Mucosa of stomach (tissue), 1 donor: ENCODE results near the gene CTDNEP1.

Experiments
- H3K27me3 ChIP-seq: one replicate; pipeline ENCODE4 v1.7.0; 2013; ENCODE audit warnings: mild to moderate bottlenecking, low read length; ENCODE audit not compliant: control insufficient read depth, insufficient read depth
- H3K36me3 ChIP-seq: one replicate; pipeline ENCODE4 v1.7.0; 2013; ENCODE audit warnings: low read length; ENCODE audit not compliant: control insufficient read depth, insufficient read depth
- H3K4me1 ChIP-seq: one replicate; pipeline ENCODE4 v1.7.0; 2013; ENCODE audit warnings: mild to moderate bottlenecking, low read length; ENCODE audit not compliant: control insufficient read depth, insufficient read depth
- H3K4me3 ChIP-seq: one replicate; pipeline ENCODE4 v1.7.0; 2013; ENCODE audit warnings: low read length
- H3K9ac ChIP-seq: one replicate; pipeline ENCODE4 v1.7.0; 2013; ENCODE audit warnings: mild to moderate bottlenecking, low read length, moderate library complexity
- H3K9me3 ChIP-seq: one replicate; pipeline ENCODE4 v1.7.0; 2013; ENCODE audit warnings: mild to moderate bottlenecking, low read length, moderate library complexity; ENCODE audit not compliant: control insufficient read depth
- donor health status: Pancreatic carcinoma.

Gene CTDNEP1

DNA sequence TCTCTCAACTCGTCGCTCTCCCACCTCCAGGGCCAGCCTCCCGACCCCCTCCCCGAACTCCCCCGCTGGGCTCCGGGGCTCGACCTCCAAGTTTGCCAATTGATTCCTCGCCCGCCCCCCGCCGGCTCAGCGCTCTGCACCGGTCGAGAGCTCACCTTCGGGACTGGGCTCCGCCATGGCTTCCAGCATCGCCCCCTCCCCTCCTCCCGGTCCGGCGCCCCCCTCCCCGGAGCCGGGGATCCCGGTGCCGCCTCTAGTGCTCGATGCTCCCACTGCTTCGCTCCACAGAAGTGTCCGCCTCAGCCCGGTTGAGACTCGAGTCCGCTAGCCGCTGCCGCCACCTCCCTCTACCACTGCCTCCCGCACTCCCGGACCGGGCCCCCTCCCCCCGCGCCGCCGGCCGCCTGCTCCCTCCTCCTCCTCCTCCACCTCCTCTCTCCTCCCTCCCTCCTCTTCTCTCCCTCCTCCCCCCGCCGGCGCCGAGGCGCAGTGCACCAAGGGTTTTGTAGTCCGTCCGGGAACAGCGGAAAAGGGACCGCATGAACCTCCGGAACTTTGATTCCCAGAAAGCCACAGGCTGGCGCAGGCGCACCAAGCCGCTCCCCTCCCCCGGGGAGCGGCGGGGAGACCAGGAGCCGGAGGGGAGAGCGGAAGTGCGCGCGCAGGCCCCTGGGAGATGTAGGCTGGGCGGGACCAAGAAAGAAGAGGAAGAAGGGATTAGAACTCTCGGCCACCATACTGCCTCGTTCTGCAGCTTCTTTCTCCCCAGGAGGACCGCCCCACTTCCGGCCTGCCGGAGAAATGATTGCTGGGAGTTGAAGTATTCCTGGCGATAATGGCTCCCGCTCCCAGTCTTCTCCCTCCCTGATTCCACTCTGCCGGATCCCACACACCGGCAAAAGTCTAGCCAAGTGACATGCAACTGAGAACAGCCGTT lies 12.2 kb downstream of the CTDNEP1 start, which contains the start of gene PHF23:
Gene PHF23, minus strand, starts transcription at position 367 of the 937 bp plus-strand sequence. Its CDS starts 178 bp downstream, at position 189.
- H3K4me3 ChIP-seq, result peak within 1 kb of the TSS; percentile 69
- peaks cover 10% of the 10 kb centered on the region for H3K36me3 ChIP-seq
- peak within 1 kb of the TSS; percentile 93 for H3K9ac ChIP-seq
- H3K4me1 ChIP-seq, result peaks cover 42% of the 10 kb centered on the region
- no peaks in the 10 kb centered on the region for H3K27me3 ChIP-seq
- no peaks in the 10 kb centered on the region for H3K9me3 ChIP-seq

DNA sequence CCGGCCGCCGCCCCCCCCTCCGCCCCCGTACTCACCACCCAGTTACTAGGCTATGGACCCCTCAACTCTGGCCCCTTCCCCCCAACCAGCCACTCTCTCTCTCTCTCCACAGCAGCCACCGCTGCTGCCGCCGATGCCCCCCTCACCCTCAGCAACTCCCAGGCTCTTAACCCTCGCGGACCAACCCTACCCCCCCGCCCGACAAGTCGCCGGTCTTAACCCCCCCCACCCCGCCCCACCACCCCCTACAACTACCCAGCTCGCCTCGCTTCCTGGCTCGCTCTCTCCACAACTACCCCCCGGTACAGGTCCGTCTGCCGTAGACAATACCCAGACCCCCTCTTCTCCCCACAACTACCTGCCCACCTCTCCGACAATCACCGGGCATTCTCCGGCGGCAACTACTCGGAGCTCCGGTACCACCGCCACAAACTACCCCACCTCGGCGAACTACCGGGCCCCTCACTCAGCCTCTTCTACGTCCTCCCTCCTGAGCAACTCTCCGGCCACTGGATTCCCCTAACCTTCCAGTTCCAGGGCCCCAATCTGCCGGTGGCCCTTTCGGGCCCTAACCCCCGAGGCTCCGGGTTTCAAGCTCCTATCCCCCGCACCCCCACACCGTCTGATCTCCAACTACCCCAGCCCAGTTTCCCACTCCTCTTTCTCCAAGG lies 13.0 kb downstream of the CTDNEP1 start:
- Histone ChIP-seq H3K27me3 (no peaks in the 10 kb centered on the region), H3K4me1 (peaks cover 42% of the 10 kb centered on the region), H3K36me3 (peaks cover 5% of the 10 kb centered on the region), H3K9me3 (no peaks in the 10 kb centered on the region), H3K4me3 (peak overlapping the region; percentile 69), H3K9ac (peak overlapping the region; percentile 93)

DNA sequence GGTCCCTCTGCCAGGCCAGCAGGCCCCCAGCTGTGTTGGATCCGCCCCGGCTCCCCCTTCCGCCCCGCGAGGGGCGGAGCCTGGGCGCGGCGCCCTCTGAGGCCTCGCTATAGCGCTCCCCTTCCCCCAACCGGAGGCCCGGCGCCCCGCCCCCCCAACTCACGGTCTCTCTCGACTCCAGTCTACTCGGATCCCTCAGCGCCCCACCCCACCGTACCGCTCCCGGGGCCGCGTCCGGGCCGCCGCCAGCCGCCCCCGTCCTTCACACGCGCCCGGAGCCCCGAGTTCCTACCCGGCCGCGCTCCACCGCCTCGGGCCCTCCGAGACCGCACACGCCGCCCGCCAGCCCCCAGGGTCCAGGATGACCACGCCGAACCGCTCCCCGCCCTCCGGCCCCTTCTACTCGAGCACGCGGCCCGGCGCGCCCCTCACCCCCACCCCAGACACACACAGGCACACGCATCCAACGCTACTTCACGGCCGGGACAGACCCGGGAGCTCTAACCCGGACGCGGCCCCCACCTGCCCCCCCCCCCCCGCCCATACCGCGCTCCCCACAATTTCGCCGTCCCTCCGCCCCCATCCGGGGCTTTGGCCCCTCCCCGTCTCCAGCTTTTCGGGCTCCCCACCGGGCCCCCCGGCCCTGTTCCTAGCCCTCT lies 13.6 kb downstream of the CTDNEP1 start:
- peak overlapping the region; percentile 93 for H3K9ac ChIP-seq
- peaks cover 47% of the 10 kb centered on the region for H3K4me1 ChIP-seq
- peak overlapping the region; percentile 1 for H3K4me3 ChIP-seq
- no peaks in the 10 kb centered on the region for H3K9me3 ChIP-seq
- peaks cover 5% of the 10 kb centered on the region for H3K36me3 ChIP-seq
- H3K27me3 ChIP-seq, result no peaks in the 10 kb centered on the region

DNA sequence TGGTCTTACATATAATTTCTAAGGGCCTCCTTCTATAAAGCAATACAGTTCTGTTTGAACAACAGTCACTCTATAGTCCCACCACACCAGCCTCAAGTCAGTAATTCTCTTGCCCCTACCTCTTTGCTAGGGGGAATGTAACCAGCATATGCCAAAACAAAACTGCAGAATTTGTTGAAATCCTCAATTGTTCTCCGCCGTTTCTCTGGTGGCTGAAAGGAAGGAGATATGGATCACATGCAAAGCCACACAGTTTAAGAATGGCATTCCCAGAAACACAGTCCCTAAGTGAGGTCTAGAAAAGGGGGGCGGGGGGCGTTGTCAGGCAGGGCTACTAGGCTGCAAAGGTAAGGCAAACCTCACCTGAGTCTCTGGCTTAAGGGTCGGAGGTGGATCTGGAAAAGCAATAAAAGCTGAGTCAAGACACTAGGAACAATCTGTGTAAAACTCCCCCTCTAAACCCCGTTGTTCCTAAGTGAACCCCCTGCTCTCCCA lies 14.2 kb downstream of the CTDNEP1 start:
- Histone ChIP-seq H3K27me3 (no peaks in the 10 kb centered on the region), H3K4me1 (peaks cover 47% of the 10 kb centered on the region), H3K36me3 (peaks cover 5% of the 10 kb centered on the region), H3K9me3 (no peaks in the 10 kb centered on the region), H3K9ac (peak overlapping the region; percentile 6), H3K4me3 (peak overlapping the region; percentile 1)

DNA sequence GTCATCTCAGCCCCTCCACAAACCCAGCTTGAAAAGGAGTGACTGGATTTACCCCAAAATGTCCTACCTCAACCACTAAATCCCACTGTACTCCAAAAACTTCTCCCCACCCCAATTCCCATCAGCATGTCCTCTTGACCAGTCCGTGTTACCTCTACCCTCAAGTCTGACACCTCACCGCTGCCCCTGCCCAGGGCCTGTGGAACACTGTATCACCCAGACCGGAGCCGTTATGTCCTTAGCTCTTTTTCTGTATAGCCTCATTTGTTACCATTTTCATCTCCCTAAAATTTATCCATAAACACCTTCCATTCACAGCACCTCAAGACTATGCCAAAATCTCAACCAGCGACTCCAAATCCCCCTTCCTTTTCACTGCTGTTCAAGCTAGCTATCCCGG lies 14.7 kb downstream of the CTDNEP1 start:
- peaks cover 5% of the 10 kb centered on the region for H3K36me3 ChIP-seq
- H3K4me3 ChIP-seq, result peak overlapping the region; percentile 1
- H3K9ac ChIP-seq, result no peak overlapping the region
- peaks cover 47% of the 10 kb centered on the region for H3K4me1 ChIP-seq
- H3K9me3 ChIP-seq, result no peaks in the 10 kb centered on the region
- no peaks in the 10 kb centered on the region for H3K27me3 ChIP-seq

DNA sequence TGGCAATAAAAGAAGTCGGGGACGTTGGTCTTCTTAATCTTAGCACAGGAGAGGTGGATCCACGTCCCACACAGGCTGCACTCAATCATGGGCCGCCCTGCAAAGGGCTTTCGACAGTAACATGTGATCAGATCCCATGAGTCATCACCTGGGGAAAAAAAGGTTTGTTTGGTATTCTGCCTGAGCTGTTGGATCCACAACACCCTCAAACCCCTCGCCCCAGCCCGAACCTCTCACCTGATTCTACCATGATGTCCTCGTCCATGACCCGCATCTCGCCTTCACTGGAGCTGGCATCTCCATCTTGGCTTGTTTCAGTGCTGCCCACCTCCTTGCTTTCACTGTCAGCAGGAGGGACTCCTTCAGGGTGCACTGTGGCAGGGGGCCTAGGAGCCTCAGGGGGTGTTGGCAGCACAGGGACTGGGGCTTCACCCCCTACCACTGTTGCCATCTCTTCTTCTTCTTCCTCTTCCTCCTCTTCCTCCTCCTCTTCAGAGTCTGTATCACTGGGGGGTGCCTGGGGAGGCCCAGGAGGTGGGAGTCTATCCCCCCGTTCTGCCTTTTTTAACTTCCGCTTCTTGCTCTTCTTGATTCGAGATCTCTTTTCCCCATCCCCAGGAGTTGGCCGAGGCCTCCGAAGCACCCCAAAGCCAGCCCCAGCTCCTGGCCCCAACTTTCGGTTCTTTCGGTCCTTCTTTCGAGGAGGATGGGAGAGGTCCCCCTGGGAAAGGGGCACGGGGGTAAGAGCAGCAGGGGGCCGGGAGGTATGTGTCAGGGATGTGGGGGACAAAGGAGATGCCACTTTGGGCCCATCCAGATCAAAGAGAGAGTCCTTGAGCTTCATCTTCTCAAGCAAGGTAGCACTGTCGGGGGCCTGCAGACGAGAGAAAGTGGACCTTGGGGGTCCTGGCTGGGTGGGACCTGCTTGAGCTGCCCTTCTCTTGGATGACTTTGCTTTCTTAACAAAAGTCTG lies 15.6 kb downstream of the CTDNEP1 start:
- Histone ChIP-seq H3K4me3 (no peak overlapping the region), H3K9me3 (no peaks in the 10 kb centered on the region), H3K27me3 (no peaks in the 10 kb centered on the region), H3K4me1 (peaks cover 41% of the 10 kb centered on the region), H3K36me3 (peaks cover 5% of the 10 kb centered on the region), H3K9ac (peak overlapping the region; percentile 8)

DNA sequence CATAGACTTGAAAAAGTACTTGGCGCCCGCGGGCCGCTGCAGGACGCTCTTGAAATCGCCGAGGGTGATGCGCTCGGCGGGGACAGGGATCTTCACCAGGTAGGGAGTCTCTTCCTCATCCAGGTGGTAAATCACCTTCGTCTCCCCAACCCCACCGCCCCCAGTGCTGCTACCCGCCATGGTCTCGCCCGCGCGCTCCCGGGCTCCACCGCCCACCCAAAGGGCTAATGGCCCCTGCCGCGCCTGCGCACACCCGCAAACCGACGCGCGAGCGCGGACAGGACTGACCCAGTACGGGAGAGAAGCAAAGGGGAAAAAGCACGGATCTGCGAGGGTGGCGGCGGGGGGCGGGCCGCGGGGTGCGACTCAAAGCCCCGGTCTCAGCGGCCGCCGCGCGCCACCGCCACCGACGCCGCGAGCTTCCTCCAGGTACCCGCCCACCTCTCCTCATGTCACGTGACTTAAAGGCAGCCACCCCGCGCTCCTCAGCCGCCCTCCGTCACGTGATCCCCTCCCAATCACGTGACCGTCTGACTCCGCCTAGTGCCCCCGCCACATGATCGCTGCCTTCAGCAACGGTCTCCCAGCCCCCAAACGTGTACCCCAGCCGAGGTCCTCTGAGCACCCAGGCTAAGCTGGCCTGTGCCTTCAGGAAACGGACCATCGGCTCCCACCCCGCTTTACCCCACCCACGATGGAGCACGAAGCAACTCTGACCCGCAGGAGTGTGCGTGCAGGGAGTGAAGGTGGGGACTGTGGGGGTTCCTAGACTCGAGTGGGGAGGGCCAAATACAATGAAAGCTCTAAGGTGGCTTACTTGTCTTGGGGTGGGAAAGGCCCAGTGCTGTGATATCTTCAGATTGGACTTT lies 17.2 kb downstream of the CTDNEP1 start, which contains the start of gene DVL2:
Gene DVL2, minus strand, starts transcription at position 435 of the 869 bp plus-strand sequence. Its CDS starts 255 bp downstream, at position 180.
- Histone ChIP-seq H3K36me3 (peaks cover 5% of the 10 kb centered on the region), H3K4me1 (peaks cover 28% of the 10 kb centered on the region), H3K9ac (peak within 1 kb of the TSS; percentile 80), H3K4me3 (peak within 1 kb of the TSS; percentile 92), H3K27me3 (no peaks in the 10 kb centered on the region), H3K9me3 (no peaks in the 10 kb centered on the region)

DNA sequence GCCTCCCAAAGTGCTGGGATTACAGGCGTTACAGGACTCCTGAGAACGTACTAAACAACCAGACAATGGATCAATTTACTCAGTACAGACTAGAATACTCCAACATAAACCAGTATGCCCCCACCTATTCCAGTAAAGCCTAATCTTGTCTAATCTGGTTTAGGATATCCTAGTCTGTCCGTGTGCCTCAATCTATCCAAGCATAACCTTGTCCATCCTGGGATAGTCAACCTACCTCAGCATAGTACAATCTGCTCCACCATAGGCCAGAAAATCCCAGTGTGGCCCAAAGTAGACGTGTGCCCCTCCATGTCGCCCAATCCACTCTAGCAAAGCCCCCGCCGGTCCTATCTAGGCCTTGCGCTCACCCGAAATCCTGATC lies 17.8 kb downstream of the CTDNEP1 start:
- Histone ChIP-seq H3K4me3 (peak overlapping the region; percentile 92), H3K4me1 (peaks cover 28% of the 10 kb centered on the region), H3K9me3 (no peaks in the 10 kb centered on the region), H3K36me3 (peaks cover 9% of the 10 kb centered on the region), H3K9ac (peak overlapping the region; percentile 80), H3K27me3 (no peaks in the 10 kb centered on the region)

DNA sequence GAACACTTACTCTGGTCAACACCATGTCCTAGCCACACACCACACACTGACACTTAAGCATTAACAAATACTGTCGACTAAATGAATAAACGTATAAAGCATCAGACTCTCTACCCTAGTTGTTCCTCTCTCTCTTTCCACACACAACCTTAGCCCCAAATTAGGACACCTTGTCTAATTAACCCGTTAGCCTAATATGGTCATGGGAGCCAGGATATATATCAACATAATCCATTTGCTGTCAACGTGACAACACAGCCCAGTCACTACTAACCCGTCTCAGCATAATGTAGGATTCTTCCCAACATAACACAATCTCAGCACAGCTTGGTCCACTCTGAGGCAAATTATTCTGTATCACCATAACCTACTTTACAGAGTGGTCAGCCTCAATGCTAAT lies 19.4 kb downstream of the CTDNEP1 start:
- peaks cover 23% of the 10 kb centered on the region for H3K4me1 ChIP-seq
- H3K36me3 ChIP-seq, result peaks cover 15% of the 10 kb centered on the region
- no peaks in the 10 kb centered on the region for H3K9me3 ChIP-seq
- no peak overlapping the region for H3K4me3 ChIP-seq
- no peaks in the 10 kb centered on the region for H3K27me3 ChIP-seq
- no peak overlapping the region for H3K9ac ChIP-seq

DNA sequence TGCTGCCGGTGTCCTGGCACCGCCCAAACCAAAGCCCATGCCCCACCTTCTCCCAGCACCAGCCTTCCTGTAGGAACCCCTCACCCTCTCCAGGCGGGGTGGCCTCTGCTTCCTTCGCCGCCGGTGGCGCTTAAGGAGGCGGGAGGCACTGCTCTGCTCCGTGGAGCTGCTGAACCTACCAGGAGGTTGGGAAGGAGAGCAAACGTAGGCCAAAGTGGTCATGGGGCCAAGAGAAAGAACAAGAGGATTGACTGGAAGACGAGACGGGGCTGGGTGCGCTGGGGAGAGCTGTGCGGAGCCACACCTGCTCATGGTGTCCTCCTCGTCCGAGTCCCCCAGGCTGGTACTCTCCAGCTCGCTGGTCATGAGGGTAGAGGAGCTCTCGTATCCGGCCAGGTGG lies 22.0 kb downstream of the CTDNEP1 start:
- no peak overlapping the region for H3K9ac ChIP-seq
- peaks cover 11% of the 10 kb centered on the region for H3K4me1 ChIP-seq
- H3K36me3 ChIP-seq, result peaks cover 10% of the 10 kb centered on the region
- no peaks in the 10 kb centered on the region for H3K27me3 ChIP-seq
- H3K4me3 ChIP-seq, result no peak overlapping the region
- no peaks in the 10 kb centered on the region for H3K9me3 ChIP-seq
